Urothelium cell line (cell line): ENCODE results near the gene CORO7.
"Not testable (repeated sequence)": the region's sequence is repeated elsewhere in the genome, so short reads cannot be mapped to it uniquely, and the experiment has no call there.

Source experiments
- DNase-seq: peaks from one replicate; pipeline ENCODE4 v3.0.0; 2011; ENCODE audit warnings: low spot score, mixed read lengths
- FAIRE-seq: peaks from 2 replicates; lab custom pipeline; 2011; peaks lifted over from hg19 to GRCh38; lab: Jason Lieb, UNC

Gene CORO7

DNA sequence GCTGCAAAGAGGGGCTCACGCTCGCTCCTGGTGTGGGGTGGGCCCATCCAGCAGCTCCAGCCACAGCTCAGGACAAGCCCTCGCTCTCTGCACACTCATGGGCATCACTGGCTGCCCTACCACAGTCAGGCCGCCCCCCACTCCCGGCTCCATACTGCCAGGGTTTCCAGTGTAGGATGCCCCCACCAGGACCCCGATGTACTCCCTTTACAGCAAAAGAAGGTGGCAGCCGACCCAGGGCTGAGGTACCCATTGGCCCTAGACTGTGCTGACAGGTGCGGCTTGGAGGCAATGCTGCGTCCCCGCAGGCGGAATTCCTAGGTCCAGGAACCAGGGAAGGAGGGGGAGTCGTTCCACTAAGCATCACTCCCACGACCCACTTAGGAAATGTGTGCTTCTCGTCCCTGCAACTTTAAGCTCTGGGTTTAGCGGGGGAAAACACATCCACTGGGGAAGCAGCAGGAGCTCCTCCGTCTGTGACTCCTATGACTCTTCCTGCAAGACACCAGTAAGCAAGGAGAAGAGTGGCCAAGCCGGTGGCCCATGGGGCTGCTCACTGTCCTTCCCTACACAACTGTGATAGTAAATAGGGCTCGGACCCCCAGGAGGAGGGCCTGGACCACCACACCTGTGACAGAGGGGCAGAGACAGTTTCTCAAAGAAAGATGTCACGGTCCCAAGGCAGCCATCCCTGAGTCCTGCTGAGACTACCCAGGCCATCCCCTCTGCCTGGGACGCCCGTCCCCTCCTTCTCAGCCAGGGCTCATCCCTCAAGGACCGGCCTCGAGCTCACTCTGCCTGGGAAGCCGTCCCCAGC is 13.1 kb downstream of the CORO7 start:
- FAIRE-seq (no peak), DNase-seq (no peak)

DNA sequence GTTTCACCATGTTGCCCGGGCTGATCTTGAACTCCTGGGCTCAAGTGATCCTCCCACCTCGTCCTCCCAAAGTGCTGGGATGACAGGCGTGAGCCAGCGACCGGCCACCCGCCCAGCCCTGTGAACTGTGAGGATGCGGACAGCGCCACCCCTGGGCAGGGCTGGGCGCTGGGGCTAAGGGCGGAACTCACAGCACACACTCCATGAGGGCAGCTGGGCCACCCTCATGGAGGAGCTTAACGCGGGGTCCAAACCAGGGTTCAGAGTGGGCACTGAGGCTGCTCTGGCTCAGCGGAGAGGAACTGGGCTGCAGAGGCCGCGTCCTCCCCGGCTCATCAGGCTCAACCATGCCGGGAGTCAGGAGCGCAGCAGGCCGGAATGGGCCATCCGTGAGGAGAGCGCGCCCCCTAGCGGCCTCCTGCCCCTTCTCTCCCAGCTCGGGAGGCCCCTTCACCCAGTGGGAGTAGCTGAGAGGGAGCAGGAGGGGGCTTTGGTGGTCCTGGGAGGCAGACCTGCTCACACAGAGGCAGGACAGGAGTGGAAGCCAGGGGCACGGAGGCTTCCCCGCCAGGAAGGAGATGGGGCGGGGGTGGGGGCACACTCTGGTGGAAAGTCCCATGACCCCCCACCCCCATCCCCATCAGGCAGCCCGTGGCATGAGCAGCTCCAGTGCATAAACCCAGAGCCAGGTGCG is 13.8 kb downstream of the CORO7 start:
- FAIRE-seq = peak; percentile 77
- DNase-seq = peak; percentile 90

DNA sequence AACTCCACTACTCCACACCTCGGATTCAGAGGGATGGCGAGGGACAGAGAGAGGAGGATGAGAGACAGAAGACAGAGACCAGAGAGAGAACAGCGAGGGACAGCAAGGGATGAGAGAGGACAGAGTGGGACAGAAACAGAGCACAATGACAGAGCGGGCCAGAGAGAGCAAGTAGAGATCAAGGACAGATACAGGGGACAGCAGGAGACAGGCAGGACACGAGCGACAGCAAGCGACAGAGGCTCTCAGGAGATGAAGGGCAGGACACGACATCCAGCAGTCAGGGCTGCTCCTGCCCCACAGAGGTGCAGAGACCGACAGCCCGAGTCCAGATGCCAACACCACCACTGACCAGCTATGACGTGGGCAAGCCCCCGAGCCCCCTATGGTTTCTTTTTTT is 14.9 kb downstream of the CORO7 start:
- FAIRE-seq (no peak), DNase-seq (no peak)

DNA sequence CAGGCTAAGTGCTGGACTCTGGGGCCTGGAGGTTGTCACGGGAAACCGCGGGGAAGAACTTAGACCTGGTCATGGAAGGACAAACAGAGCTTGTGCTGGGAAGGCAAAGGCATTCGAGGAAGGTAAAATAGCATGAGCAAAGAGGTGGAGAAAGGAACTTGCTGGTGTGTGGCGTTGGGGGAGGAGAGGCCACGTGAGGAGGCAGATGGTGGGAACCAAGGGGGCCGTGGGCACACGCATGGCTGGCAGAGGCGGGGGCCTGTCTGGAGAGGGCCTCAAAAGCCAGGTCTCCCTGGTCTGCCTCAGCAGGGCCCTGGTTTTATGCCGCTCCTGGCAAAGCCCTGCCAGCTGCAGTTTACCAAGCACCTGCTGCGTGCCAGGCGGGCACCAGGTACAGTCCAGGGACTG is 15.3 kb downstream of the CORO7 start:
- no peak for FAIRE-seq
- no peak for DNase-seq

DNA sequence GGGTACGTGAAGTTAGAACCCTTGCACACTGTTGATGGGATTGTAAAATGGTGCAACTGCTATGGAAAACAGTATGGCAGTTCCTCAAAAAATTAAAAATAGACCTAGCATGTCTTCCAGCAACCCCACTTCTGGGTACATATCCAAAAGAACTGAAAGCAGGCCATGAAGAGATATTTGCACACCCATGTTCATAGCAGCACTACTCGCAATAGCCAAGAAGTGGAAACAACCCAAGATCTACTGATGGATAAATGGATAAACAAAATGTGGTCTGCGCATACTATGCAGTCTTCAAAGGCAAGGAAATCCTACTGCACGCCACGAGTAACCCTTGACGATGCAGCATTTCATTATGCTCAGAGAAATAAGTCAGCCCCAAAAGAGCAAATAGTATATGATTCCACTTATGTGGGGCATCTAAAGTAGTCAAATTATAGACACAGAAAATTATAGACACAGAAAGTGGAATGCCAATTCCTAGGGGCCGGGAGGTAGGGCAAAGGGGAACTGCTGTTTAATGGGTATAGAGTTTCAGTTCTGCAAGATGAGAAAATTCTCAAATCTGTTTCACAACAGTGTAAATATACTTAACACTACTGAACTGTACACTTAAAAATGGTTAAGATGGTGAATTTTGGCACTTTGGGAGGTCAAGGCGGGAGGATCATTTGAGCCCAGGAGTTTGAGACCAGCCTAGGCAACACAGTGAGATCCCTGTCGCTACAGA is 17.2 kb downstream of the CORO7 start:
- no peak for FAIRE-seq
- no peak for DNase-seq

DNA sequence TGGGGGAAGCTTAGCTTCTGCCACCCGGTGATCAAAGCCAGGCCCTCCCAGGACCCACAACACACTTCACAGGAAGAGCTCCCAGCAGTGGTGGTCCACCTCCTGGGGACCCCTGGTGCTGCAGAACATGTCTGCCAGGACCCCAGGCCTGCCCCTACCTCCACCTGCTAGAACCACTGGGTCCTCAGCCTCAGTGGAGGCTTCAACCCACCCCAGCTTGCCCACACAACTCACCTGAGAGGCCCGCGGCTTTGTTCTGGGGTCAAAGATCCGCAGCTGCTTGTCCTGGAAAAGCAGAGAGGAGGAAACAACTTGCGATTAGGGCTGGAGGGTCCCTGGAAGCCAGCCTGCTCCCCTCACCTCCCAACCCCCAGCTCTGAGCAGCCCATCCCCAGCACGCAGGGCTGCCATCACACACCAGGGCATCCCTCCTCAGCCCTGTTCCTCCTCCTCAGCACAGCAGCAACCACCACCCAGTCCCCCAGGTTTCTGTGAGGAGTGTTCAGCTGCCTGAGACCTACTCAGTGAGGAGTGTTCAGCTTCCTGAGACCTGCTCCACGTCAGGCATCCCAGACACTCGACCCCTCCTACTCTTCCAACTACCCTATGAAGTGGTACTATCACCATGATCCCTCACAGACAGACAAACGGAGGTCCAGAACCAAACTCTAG is 21.2 kb downstream of the CORO7 start:
- no peak for FAIRE-seq
- no peak for DNase-seq

DNA sequence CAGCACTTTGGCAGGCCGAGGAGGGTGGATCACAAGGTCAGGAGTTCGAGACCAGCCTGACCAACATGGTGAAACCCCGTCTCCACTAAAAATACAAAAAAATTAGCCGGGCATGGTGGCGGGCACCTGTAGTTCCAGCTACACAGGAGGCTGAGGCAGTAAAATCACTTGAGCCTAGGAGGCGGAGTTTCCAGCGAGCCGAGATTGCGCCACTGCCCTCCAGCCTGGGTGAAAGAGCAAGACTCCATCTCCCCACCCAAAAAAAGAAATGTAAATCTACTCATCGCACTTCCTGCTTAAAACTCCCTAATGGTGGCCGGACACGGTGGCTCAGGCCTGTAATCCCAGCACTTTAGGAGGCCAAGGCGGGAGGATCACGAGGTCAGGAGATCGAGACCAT is 22.5 kb downstream of the CORO7 start:
- not testable (repeated sequence) for FAIRE-seq, DNase-seq

DNA sequence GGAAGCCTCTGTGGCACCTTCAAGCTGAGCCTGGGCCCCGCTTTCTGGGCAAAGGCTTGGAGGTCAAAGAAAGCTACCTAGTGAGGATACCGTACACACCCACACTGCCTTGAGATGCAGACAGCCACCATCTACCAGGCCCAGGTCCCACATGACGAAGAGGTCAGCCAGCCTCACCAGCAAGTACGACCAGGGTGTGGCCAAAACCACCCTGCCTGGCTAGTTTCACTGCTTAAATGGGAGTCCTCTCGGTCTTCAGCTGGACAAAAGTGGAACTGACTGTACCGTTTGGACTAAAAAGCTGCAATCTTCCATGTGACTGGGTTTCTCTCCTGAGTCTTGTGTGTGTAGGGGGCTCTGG is 23.2 kb downstream of the CORO7 start:
- FAIRE-seq (peak; percentile 74), DNase-seq (no peak)

DNA sequence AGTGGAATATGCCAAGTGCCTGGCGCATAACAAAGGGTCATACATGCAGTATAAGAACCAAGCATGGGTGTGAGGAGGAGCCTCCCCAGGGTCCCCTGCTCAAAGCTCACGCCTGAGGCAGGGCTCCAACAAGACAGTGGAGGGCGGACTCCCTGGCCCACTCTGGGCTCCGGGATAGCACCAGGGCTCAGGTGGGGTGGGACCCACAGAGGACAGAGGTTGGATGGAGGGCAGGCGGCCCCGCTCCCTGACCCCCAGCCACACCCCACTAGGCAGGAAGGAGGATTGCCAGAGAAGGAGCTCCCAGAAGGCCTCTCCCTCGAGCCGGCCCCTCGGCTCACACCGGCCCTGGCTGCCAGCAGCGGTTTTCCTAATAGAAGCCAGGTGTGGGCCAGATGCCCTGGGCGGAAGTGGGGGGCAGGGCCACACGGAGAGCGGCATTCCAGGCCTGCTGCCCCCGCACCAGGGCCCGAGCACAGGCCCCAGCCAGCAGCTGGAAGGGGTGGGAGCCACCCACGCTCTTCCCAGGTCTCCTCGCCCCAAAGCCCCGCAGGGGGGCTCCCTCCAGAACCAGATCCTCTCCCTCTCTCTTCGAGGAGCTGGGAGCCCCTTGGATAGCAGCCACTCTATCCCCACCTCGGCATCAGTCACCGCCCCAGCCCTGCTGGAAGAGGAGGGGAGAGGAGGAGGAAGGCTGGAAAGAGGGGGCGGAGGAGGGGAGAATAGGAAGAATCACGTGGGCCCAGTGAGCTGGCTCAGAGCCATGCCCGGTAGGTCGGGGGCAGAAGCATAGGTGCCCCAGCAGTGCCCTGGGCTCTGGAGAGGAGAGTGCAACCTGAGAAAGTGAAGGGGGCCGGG is 23.8 kb downstream of the CORO7 start:
- DNase-seq (peak; percentile 92), FAIRE-seq (no peak)

DNA sequence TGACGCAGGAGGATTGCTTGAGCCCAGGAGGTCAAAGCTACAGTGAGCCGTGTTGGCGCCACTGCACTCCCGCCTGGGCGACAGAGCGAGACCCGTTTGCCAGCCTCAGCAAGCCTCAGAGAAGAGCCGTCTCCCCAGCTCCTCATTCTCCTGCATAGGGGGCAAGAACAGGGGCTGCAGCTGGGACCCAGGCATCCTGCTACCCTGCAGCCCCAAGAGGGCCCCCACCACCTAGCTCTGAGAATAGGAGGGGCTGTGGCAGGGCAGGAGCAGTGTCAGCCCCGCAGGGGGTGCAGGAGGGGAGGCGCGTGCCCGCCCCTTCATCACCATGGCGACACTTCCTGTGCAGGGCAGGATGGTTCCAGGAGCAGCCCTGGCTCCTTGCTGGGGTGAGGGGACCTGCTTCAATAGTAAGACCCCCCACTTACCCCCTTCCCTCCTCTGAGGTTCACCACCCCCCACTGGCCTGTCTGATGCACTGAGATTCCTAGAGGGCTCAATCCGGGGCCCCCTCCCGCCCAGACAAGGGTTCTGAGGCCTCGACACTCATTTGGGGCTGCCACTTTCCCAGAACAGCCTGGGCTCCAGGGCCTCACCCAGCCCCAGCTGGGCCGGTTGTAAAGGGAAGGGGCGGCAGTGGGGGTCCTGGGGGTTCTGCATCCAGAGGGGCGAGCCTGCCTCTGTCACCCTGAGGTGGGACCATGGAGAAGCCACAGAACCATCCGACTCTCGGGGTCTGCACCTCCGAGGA is 24.6 kb downstream of the CORO7 start:
- peak; percentile 50 for DNase-seq
- FAIRE-seq = no peak

DNA sequence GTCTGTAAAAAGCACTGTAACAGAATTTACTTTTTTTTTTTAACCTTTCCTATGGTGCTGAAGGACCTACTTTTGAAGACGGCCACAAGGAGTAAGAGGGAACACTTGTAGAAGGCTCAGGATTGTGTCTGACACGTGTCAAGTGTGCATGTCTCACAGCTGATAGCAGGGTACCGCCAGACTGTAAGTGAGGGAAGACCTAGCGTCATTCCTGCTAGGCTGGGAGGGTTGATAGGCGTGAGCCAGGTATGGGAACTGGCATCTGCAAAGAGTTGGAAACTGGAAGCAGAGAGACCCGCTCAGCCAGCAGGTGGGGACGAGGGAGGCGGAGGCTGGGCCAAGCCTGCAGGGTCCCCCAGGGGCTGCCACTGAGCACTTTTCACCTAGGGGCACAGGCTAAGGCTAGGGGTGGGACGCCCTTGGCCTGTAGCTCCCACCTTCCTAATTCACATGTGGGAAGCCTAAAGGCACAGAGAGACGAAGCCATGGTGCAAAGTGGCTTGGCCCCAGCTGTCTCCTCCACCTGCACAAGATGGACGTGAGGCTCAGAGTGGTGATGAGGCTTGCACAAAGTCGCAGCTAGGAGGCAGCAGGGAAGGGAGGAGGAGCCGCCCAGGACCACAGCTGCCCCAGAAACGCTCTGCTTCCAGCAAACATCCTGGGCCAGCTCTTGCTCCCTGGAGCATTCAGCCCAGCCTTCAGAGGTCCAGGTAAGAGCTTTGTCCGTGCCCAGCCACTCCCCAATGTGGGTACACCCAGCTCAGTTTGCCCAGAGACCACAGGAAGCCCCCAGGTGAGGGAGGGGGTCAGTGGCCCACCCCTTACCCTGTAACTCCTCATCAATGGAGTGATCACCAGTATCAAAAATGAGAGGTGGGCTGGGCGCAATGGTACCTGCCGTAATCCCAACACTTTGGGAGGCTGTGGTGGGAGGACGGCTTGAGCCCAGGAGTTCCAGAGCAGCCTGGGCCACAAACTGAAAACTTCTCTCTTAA is 25.8 kb downstream of the CORO7 start:
- FAIRE-seq (no peak), DNase-seq (no peak)

DNA sequence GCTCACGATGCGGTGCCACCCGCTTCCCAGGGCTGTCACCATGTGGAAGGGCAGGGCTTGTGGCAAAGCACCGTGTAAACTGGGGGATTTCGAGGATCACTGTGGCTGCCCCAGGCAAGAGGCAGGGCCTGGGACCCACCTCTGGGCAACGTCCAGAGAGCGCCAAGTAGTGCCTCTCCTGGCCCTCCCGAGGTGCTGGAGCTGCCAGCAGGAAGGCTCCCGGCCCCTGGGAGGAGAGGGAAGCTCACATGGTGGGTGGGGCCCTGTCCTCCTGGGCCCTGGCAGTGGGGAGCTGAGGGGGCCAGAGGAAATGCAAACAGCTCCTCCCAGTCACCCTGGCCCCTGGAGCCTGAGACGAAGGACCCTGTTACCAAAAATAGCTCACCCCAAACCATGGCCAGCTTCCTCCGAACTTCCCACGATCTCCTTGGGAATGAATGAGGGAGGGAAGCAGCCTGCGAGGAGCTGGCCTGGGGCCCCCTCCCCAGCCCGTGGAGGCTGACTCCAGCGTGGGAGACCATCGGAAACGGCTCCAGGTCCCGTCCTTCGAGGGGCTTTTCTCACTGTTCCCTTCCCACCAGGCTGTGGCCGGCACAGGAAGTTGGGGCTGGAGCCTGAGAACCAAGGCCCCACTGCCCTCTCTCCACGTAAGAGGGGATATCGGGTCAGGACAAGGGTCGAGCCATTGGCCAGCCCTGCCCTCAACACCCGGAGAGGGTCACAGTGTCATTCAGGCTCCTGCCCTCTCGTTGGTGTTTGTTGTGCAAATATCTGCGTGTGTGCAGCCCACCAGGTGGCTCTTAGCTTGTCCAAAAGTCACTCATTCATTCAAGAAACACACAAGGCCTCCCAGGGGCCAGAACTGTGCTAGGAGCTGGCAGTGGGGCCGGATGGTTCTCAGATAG is 27.1 kb downstream of the CORO7 start:
- FAIRE-seq (no peak), DNase-seq (no peak)

DNA sequence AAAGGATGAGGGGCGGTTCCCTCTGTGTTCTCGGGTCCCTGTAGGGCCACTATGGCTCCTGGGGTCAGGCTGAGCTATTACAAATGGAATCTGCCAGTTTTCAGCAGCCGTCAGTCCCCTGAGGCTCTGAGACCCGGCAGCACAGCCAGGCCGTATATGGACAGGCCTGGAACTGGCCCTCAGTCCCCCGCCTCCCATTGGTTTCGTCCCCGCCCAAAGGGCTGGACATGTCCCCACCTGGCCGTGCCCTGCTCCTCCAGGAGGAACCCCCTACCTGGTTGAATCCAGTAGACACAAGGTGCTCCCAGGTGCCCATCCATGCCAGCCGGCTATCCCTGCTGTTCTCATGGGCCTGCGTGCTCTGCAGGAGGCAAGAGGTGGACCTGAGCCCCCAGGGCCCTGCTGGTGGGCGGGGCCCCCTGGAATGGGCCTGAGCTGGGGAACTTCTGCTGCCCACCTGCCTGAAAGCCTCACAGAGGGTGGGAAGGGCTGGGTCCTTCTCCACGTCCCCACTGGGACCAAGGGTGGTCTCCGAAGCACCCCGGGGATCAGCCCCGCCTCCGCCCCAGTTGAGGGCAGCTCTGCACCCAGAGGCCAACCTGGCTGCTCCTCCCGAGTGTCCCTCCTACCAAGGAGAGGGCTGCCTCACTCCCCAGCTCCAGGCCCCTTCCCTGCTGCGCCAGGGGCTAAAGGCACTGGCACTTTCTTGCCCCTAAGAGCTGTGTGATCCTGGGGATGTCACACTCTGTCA is 27.9 kb downstream of the CORO7 start:
- DNase-seq = no peak
- no peak for FAIRE-seq

DNA sequence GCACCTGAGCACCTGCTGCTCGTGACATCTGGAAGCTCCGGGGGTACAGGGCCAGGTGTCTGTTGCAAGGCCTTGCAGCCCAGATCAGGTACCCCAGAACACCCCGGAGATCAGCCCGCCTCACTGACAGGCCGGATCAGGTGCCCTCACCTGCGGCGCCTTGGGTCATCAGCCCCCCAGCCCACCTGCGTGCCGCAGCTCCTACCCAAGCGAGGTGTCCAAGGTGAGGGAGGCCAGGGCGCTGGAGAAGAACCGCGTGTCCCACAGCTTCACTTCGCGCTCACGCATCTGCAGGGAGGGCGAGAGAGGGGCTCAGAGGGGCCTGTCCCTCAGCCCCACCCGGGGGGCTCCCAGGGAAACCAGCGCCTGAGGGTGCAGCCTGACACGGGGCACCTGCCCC is 28.6 kb downstream of the CORO7 start:
- FAIRE-seq (no peak), DNase-seq (no peak)

DNA sequence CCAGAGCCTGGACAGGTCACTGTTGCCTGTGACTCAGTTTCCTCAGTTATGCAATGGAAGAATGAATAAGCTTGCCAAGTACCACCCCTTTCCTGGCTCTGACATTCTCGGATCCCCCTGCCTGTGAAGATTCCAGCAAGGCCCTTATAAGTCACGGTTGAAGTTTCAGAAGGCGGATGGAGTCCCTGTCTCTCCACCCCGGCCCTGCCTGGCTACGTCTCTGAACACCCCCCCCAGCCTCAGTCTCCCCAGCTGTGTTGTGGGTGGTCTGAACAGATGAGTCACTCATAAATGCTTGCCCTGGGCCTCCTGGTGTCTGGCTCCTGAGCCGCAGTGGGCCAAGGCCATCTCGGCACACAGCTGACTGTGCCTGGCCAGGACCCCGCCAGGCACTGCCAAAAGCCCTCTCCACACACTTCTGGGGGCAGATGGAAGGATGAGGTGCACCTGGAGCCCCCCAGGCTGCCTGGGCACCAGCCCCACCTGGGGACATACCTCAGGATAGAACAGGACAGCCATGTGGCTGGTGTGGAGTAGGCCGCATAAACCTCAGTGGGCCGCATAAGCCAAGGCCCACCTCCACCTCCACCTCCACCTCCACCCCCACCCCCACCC is 29.3 kb downstream of the CORO7 start:
- FAIRE-seq = no peak

DNA sequence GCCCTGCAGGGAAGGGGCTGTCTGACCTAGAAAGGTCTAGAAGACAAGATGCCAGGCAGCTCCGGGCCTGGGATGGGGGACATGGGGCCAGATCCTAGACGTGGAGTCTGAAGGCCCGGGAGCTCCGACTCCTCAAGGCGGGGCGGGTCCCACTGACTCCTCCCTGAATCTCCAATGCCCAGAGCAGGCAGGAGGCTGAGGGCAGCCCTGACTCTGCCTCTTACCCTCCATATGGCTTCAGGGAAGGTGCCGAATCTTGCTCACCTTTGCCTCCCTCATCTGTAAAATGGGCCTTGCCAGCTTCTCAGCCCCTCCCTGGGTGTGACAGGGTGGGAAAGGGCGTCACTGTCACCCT is 30.0 kb downstream of the CORO7 start:
- no peak for DNase-seq

More for the DNA sequence above, 29.3 kb downstream of the CORO7 start:
- DNase-seq = no peak

More for the DNA sequence above, 30.0 kb downstream of the CORO7 start:
- no peak for FAIRE-seq
